Measurements from ENCODE around the gene WWOX.

WWOX gene

GRCh38 chr16:78242239-78242630, 142.8 kb downstream of the WWOX start:
- Histone ChIP-seq H3K23ac (ENCODE audit: low read length) (no peak overlapping the region), H3K4ac (ENCODE audit: low read depth, low read length) (no peak overlapping the region), H3K14ac (ENCODE audit: low read length) (no peak overlapping the region), H2BK5ac (ENCODE audit: low read depth, low read length, poor library complexity) (no peak overlapping the region), H3K4me1 (ENCODE audit: control insufficient read depth in 1 of 2, insufficient read depth in 2 of 2, low read length in 2 of 2) (peaks cover 0 to 4% of the 10 kb centered on the region in 2 experiments), H2BK12ac (ENCODE audit: low read length) (no peak overlapping the region), H3K4me3 (ENCODE audit: low read depth, low read length) (no peak overlapping the region), H4K8ac (ENCODE audit: low read depth, low read length) (no peak overlapping the region), H3K79me1 (ENCODE audit: low read length) (no peaks in the 10 kb centered on the region), H3K27ac (ENCODE audit: low read depth, low read length) (no peak overlapping the region), H2AK5ac (ENCODE audit: low read length) (no peak overlapping the region), H3K9me3 (ENCODE audit: insufficient read depth, low read depth, low read length) (no peaks in the 10 kb centered on the region), H3K9ac (ENCODE audit: low read length) (no peak overlapping the region), H4K91ac (ENCODE audit: low read depth, low read length) (no peak overlapping the region), H3K36me3 (ENCODE audit: control insufficient read depth in 1 of 2, insufficient read depth in 2 of 2, low read length in 2 of 2) (no peaks in the 10 kb centered on the region), H3K4me2 (ENCODE audit: low read length) (no peak overlapping the region), H4K12ac (ENCODE audit: low read depth, low read length) (no peak overlapping the region), H3K18ac (ENCODE audit: low read length) (no peak overlapping the region), H2AFZ (ENCODE audit: insufficient read depth, low read length, poor library complexity) (no peak overlapping the region), H3K27me3 (ENCODE audit: insufficient read depth, low read length) (no peaks in the 10 kb centered on the region), H3K79me2 (ENCODE audit: control insufficient read depth, insufficient read depth, low read length, poor library complexity) (no peaks in the 10 kb centered on the region), H2BK120ac (ENCODE audit: insufficient read depth, low read length, poor library complexity) (no peak overlapping the region)
- WGBS (ENCODE audit: extremely low coverage, insufficient coverage, insufficient read length) = no CpG with 5 or more reads among the region's 5 CpGs
- DNase-seq = no peak

- Histone ChIP-seq H3K14ac (ENCODE audit: low read length) (no peak overlapping the region), H3K4me3 (ENCODE audit: low read depth, low read length) (no peak overlapping the region), H3K18ac (ENCODE audit: low read length) (no peak overlapping the region), H4K91ac (ENCODE audit: low read depth, low read length) (no peak overlapping the region), H2BK12ac (ENCODE audit: low read length) (no peak overlapping the region), H3K27ac (ENCODE audit: low read depth, low read length) (no peak overlapping the region), H3K79me1 (ENCODE audit: low read length) (no peaks in the 10 kb centered on the region), H3K9ac (ENCODE audit: low read length) (no peak overlapping the region), H2AFZ (ENCODE audit: insufficient read depth, low read length, poor library complexity) (no peak overlapping the region), H3K36me3 (ENCODE audit: control insufficient read depth in 1 of 2, insufficient read depth in 2 of 2, low read length in 2 of 2) (no peaks in the 10 kb centered on the region), H3K79me2 (ENCODE audit: control insufficient read depth, insufficient read depth, low read length, poor library complexity) (no peaks in the 10 kb centered on the region), H2BK120ac (ENCODE audit: insufficient read depth, low read length, poor library complexity) (no peak overlapping the region), H3K4ac (ENCODE audit: low read depth, low read length) (no peak overlapping the region), H4K12ac (ENCODE audit: low read depth, low read length) (no peak overlapping the region), H3K9me3 (ENCODE audit: insufficient read depth, low read depth, low read length) (no peaks in the 10 kb centered on the region), H3K27me3 (ENCODE audit: insufficient read depth, low read length) (no peaks in the 10 kb centered on the region), H2AK5ac (ENCODE audit: low read length) (no peak overlapping the region), H3K4me1 (ENCODE audit: control insufficient read depth in 1 of 2, insufficient read depth in 2 of 2, low read length in 2 of 2) (peaks cover 0 to 4% of the 10 kb centered on the region in 2 experiments), H4K8ac (ENCODE audit: low read depth, low read length) (no peak overlapping the region), H2BK5ac (ENCODE audit: low read depth, low read length, poor library complexity) (no peak overlapping the region), H3K4me2 (ENCODE audit: low read length) (no peak overlapping the region), H3K23ac (ENCODE audit: low read length) (no peak overlapping the region)
- DNase-seq = peak; percentile 60 to 68
- no CpG with 5 or more reads among the region's 9 CpGs for WGBS (ENCODE audit: extremely low coverage, insufficient coverage, insufficient read length)
Measured at GRCh38 chr16:78244131-78244895, 144.9 kb downstream of the WWOX start.

GRCh38 chr16:78246559-78246958, 147.1 kb downstream of the WWOX start:
- no peaks in the 10 kb centered on the region for H3K36me3 ChIP-seq (ENCODE audit: control insufficient read depth in 1 of 2, insufficient read depth in 2 of 2, low read length in 2 of 2)
- H3K14ac ChIP-seq (ENCODE audit: low read length) = no peak overlapping the region
- H3K79me1 ChIP-seq (ENCODE audit: low read length) = no peaks in the 10 kb centered on the region
- no peak overlapping the region for H3K4me2 ChIP-seq (ENCODE audit: low read length)
- H3K4me3 ChIP-seq (ENCODE audit: low read depth, low read length) = no peak overlapping the region
- no peaks in the 10 kb centered on the region for H3K27me3 ChIP-seq (ENCODE audit: insufficient read depth, low read length)
- H3K79me2 ChIP-seq (ENCODE audit: control insufficient read depth, insufficient read depth, low read length, poor library complexity) = no peaks in the 10 kb centered on the region
- no peak overlapping the region for H2BK120ac ChIP-seq (ENCODE audit: insufficient read depth, low read length, poor library complexity)
- H4K8ac ChIP-seq (ENCODE audit: low read depth, low read length) = no peak overlapping the region
- no peak overlapping the region for H3K27ac ChIP-seq (ENCODE audit: low read depth, low read length)
- H3K4ac ChIP-seq (ENCODE audit: low read depth, low read length) = no peak overlapping the region
- H3K9ac ChIP-seq (ENCODE audit: low read length) = no peak overlapping the region
- DNase-seq = no peak
- H2AK5ac ChIP-seq (ENCODE audit: low read length) = no peak overlapping the region
- no peak overlapping the region for H2AFZ ChIP-seq (ENCODE audit: insufficient read depth, low read length, poor library complexity)
- WGBS (ENCODE audit: extremely low coverage, insufficient coverage, insufficient read length) = no CpG with 5 or more reads among the region's 9 CpGs
- H3K9me3 ChIP-seq (ENCODE audit: insufficient read depth, low read depth, low read length) = no peaks in the 10 kb centered on the region
- no peak overlapping the region for H4K12ac ChIP-seq (ENCODE audit: low read depth, low read length)
- no peak overlapping the region for H3K23ac ChIP-seq (ENCODE audit: low read length)
- H4K91ac ChIP-seq (ENCODE audit: low read depth, low read length) = no peak overlapping the region
- no peak overlapping the region for H3K18ac ChIP-seq (ENCODE audit: low read length)
- H3K4me1 ChIP-seq (ENCODE audit: control insufficient read depth in 1 of 2, insufficient read depth in 2 of 2, low read length in 2 of 2) = peaks cover 2% of the 10 kb centered on the region in 2 experiments
- no peak overlapping the region for H2BK5ac ChIP-seq (ENCODE audit: low read depth, low read length, poor library complexity)
- H2BK12ac ChIP-seq (ENCODE audit: low read length) = no peak overlapping the region

GRCh38 chr16:78249056-78249455, 149.6 kb downstream of the WWOX start:
- H3K4ac ChIP-seq (ENCODE audit: low read depth, low read length) = no peak overlapping the region
- WGBS (ENCODE audit: extremely low coverage, insufficient coverage, insufficient read length) = no CpG with 5 or more reads among the region's 13 CpGs
- H3K23ac ChIP-seq (ENCODE audit: low read length) = no peak overlapping the region

More at GRCh38 chr16:78249056-78249455, 149.6 kb downstream of the WWOX start:
- no peak overlapping the region for H4K8ac ChIP-seq (ENCODE audit: low read depth, low read length)
- no peak overlapping the region for H3K4me2 ChIP-seq (ENCODE audit: low read length)
- H2AK5ac ChIP-seq (ENCODE audit: low read length) = no peak overlapping the region
- no peaks in the 10 kb centered on the region for H3K79me2 ChIP-seq (ENCODE audit: control insufficient read depth, insufficient read depth, low read length, poor library complexity)
- no peak overlapping the region for H3K18ac ChIP-seq (ENCODE audit: low read length)
- no peak overlapping the region for H2BK5ac ChIP-seq (ENCODE audit: low read depth, low read length, poor library complexity)
- no peak overlapping the region for H4K91ac ChIP-seq (ENCODE audit: low read depth, low read length)
- peaks cover 2% of the 10 kb centered on the region in 2 experiments for H3K4me1 ChIP-seq (ENCODE audit: control insufficient read depth in 1 of 2, insufficient read depth in 2 of 2, low read length in 2 of 2)
- H2AFZ ChIP-seq (ENCODE audit: insufficient read depth, low read length, poor library complexity) = no peak overlapping the region
- no peak overlapping the region for H3K14ac ChIP-seq (ENCODE audit: low read length)
- H3K9ac ChIP-seq (ENCODE audit: low read length) = no peak overlapping the region
- H2BK120ac ChIP-seq (ENCODE audit: insufficient read depth, low read length, poor library complexity) = no peak overlapping the region
- no peaks in the 10 kb centered on the region for H3K36me3 ChIP-seq (ENCODE audit: control insufficient read depth in 1 of 2, insufficient read depth in 2 of 2, low read length in 2 of 2)
- no peak overlapping the region for H4K12ac ChIP-seq (ENCODE audit: low read depth, low read length)
- H3K4me3 ChIP-seq (ENCODE audit: low read depth, low read length) = no peak overlapping the region
- H3K79me1 ChIP-seq (ENCODE audit: low read length) = no peaks in the 10 kb centered on the region
- H2BK12ac ChIP-seq (ENCODE audit: low read length) = no peak overlapping the region
- H3K27me3 ChIP-seq (ENCODE audit: insufficient read depth, low read length) = no peaks in the 10 kb centered on the region
- DNase-seq = no peak
- H3K9me3 ChIP-seq (ENCODE audit: insufficient read depth, low read depth, low read length) = no peaks in the 10 kb centered on the region
- no peak overlapping the region for H3K27ac ChIP-seq (ENCODE audit: low read depth, low read length)
